Calu3 (cell line): ENCODE results near the gene GNB4. TPM values are rescaled to one million over a fixed set of nuclear protein-coding genes. Genes with fewer than 3 reads are reported as not detected.
A peak's percentile ranks its signal among the peaks of the same experiment; 100 is the strongest.

Experiments used
- BruUV-seq: library from RNA; stranded (reverse); fragments of 400-500 nt; replicated peaks from 2 replicates; lab custom pipeline; 2021; lab: Mats Ljungman, UMichigan
- CTCF ChIA-PET: fragments of 300-600 bp; sonication (Branson Sonifier 250); formaldehyde crosslinking; loops from one replicate; lab custom pipeline; 2022; ENCODE audit warnings: antibody characterized with exemption; lab: Charles Lee
- DNase-seq: peaks from one replicate; pipeline ENCODE4 v3.0.0; 2022
- H3K27ac Mint-ChIP-seq: one replicate; pipeline ENCODE4 v1.8.0; 2022; ENCODE audit warnings: mixed read lengths; ENCODE audit not compliant: unreplicated experiment
- H3K27me3 Mint-ChIP-seq: one replicate; pipeline ENCODE4 v1.8.0; 2022; ENCODE audit warnings: mixed read lengths; ENCODE audit not compliant: unreplicated experiment
- H3K36me3 Mint-ChIP-seq: one replicate; pipeline ENCODE4 v1.8.0; 2022; ENCODE audit warnings: mild to moderate bottlenecking, moderate library complexity, mixed read lengths; ENCODE audit not compliant: insufficient read depth, unreplicated experiment
- H3K4me1 Mint-ChIP-seq: one replicate; pipeline ENCODE4 v1.8.0; 2022; ENCODE audit warnings: mild to moderate bottlenecking, low read depth, mixed read lengths; ENCODE audit not compliant: unreplicated experiment
- H3K4me3 Mint-ChIP-seq: one replicate; pipeline ENCODE4 v1.8.0; 2022; ENCODE audit warnings: mild to moderate bottlenecking, low read depth, moderate library complexity, mixed read lengths; ENCODE audit not compliant: unreplicated experiment
- H3K9me3 Mint-ChIP-seq: one replicate; pipeline ENCODE4 v1.8.0; 2022; ENCODE audit warnings: low read depth, mixed read lengths; ENCODE audit not compliant: unreplicated experiment
- intact Hi-C: fragments of 100-400 bp; cut with micrococcal nuclease; formaldehyde crosslinking; loops from one replicate; pipeline ENCODE4 v1.10.0; 2022; ENCODE audit not compliant: unreplicated experiment
- total RNA-seq: library from RNA; stranded (reverse); gene quantifications from 2 replicates; pipeline ENCODE4 v1.2.3, GENCODE V29; 2022
- TF ChIP-seq, protein P1 (sequence below): fragments of 200-600 bp; IDR thresholded peaks from one replicate; pipeline ENCODE4 v1.8.0; 2022; ENCODE audit warnings: antibody characterized with exemption; ENCODE audit not compliant: unreplicated experiment

The GNB4 gene
- total RNA-seq, 1 experiment from 2014 or later = 24.0 TPM

DNA sequence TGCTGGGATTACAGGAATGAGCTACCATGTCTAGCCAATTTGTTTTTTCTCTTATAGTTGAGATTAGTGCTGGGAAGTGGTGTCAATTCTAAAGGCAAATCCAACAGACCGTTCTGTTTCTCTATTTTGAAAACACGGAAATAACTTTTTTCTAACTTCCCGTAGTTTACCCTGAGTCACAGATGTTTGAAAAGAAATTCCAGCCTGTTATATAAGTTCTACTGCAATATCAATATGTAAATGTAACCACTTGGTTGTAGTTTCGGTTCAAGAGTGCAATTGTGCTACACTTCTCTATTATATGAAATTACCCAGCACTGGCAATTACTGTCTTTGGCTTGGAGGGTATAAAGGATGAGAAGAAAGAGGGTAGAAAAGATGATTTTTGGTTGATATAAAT is 22.3 kb upstream of the GNB4 start:
- no TSS peak for BruUV-seq
- no peaks in the 10 kb centered on the region for H3K4me1 Mint-ChIP-seq
- no peaks in the 10 kb centered on the region for H3K9me3 Mint-ChIP-seq
- H3K4me3 Mint-ChIP-seq = no peak overlapping the region
- no peaks in the 10 kb centered on the region for H3K27me3 Mint-ChIP-seq
- CTCF ChIA-PET = no interaction called here
- no peak for DNase-seq
- intact Hi-C loops = no loop called here
- H3K27ac Mint-ChIP-seq = no peak overlapping the region
- TF ChIP-seq, protein P1, sequence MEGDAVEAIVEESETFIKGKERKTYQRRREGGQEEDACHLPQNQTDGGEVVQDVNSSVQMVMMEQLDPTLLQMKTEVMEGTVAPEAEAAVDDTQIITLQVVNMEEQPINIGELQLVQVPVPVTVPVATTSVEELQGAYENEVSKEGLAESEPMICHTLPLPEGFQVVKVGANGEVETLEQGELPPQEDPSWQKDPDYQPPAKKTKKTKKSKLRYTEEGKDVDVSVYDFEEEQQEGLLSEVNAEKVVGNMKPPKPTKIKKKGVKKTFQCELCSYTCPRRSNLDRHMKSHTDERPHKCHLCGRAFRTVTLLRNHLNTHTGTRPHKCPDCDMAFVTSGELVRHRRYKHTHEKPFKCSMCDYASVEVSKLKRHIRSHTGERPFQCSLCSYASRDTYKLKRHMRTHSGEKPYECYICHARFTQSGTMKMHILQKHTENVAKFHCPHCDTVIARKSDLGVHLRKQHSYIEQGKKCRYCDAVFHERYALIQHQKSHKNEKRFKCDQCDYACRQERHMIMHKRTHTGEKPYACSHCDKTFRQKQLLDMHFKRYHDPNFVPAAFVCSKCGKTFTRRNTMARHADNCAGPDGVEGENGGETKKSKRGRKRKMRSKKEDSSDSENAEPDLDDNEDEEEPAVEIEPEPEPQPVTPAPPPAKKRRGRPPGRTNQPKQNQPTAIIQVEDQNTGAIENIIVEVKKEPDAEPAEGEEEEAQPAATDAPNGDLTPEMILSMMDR = no peak
- no peaks in the 10 kb centered on the region for H3K36me3 Mint-ChIP-seq

DNA sequence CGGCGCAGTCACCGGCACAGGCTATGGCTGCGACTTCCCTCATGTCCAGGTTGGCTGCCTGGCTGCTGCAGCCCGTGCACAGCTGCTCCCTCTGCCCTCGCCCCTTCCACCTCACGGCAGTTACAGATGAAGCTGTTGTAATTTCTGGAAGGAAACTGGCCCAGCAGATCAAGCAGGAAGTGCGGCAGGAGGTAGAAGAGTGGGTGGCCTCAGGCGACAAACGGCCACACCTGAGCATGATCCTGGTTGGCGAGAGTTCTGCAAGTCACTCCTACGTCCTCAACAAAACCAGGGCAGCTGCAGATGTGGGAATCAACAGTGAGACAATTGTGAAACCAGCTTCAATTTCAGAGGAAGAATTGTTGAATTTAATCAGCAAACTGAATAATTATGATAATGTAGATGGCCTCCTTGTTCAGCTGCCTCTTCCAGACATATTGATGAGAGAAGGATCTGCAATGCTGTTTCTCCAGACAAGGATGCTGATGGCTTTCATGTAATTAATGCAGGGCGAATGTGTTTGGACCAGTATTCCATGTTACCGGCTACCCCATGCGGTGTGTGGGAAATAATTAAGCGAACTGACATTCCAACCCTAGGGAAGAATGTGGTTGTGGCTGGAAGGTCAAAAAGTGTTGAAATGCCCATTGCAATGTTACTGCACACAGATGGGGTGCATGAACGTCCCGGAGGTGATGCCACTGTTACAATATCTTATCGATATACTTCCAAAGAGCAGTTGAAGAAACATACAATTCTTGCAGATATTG is 13.2 kb upstream of the GNB4 start:
- intact Hi-C loops = no loop called here

DNA sequence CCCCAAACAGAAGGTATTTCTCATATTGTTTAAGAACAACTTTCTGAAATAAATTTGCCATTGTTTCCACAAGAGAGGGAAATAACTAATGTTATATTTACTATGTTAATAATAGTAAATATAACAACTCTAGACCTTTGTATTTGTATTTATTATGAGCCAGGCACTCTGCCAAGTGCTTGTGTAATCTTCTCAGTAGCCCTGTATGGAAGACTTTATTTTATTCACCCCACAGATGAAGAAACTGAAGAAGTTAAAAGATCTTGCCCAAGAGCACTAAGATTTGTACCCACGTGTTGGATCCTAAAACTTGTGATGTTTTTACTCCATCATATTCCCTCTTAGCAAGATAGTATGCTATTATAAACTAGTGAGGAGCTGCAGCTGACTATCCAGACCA is 12.0 kb upstream of the GNB4 start:
- Mint-ChIP-seq H3K27me3 (no peaks in the 10 kb centered on the region), H3K9me3 (no peaks in the 10 kb centered on the region), H3K36me3 (no peaks in the 10 kb centered on the region), H3K4me1 (peaks cover 18% of the 10 kb centered on the region), H3K4me3 (no peak overlapping the region), H3K27ac (no peak overlapping the region)
- intact Hi-C loops = no loop called here
- no peak for DNase-seq
- no TSS peak for BruUV-seq
- TF ChIP-seq, protein P1 = no peak
- CTCF ChIA-PET = interaction anchor here (1.7 kb wide), 1 partner anchor 100 kb away, joined by 3 read pairs; the partner anchor contains the start of gene ACTL6A

More for the DNA sequence above, 13.2 kb upstream of the GNB4 start:
- H3K9me3 Mint-ChIP-seq = no peaks in the 10 kb centered on the region
- no TSS peak for BruUV-seq
- H3K36me3 Mint-ChIP-seq = no peaks in the 10 kb centered on the region
- peaks cover 18% of the 10 kb centered on the region for H3K4me1 Mint-ChIP-seq
- peak overlapping the region; percentile 19 for H3K27ac Mint-ChIP-seq
- peak; percentile 40 for DNase-seq
- TF ChIP-seq, protein P1 = no peak
- no peaks in the 10 kb centered on the region for H3K27me3 Mint-ChIP-seq
- CTCF ChIA-PET = interaction anchor here (0.5 to 1.7 kb wide), 3 partner anchors 90 to 319 kb away, joined by 3 to 6 read pairs (median 3); partner anchors contain the start of gene ACTL6A
- H3K4me3 Mint-ChIP-seq = peak overlapping the region; percentile 4

DNA sequence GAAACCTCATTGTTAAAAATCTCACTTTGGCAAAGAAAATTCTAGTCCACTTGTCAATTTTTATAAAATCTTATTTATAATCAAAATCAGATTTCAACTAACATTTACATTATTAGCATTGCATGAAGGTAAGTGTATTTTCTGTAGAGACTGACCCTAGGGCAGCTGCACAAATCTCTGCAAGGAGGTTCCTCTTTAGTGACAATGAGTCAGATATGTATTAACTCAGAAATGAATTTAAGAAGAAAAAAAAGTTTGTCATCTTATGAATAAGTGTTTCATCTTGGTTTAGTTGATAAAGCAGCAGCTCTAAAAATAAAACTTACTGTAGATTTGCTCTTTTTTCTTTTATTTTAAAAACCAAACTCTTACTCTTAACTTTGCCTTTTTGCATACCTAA is 9.0 kb upstream of the GNB4 start:
- TF ChIP-seq, protein P1 = no peak
- H3K27me3 Mint-ChIP-seq = peaks cover 9% of the 10 kb centered on the region
- intact Hi-C loops = no loop called here
- H3K36me3 Mint-ChIP-seq = no peaks in the 10 kb centered on the region
- H3K4me3 Mint-ChIP-seq = no peak overlapping the region
- no peak overlapping the region for H3K27ac Mint-ChIP-seq
- no TSS peak for BruUV-seq
- H3K9me3 Mint-ChIP-seq = no peaks in the 10 kb centered on the region
- no peak for DNase-seq
- H3K4me1 Mint-ChIP-seq = peaks cover 18% of the 10 kb centered on the region
- CTCF ChIA-PET = no interaction called here
